A549 (cell line): Measurements from ENCODE around the gene COBL. TPM values are rescaled to one million over a fixed set of nuclear protein-coding genes. Genes with fewer than 3 reads are reported as not detected.

ENCODE experiments used
- ATAC-seq, 2 experiments: fragments of 200-7000 bp in 1 of 2; fragments of >200 bp in 1 of 2; cut with Nextera tagmentation in 1 of 2; cut with Tn5 transposase in 1 of 2; 3 replicates each; pipeline versions ENCODE4 v1.8.0 to v1.9.1; 2018 to 2020; ENCODE audit warnings: mild to moderate bottlenecking in 1 of 2, moderate library complexity in 1 of 2
- CTCF ChIA-PET: fragments of 300-600 bp; sonication (Branson Sonifier 250); formaldehyde crosslinking; extraction: SDS; loops from one replicate; lab custom pipeline; 2021; ENCODE audit warnings: antibody characterized with exemption, inconsistent platforms; lab: Yijun Ruan, JAX
- POLR2A ChIA-PET: fragments of 350-600 bp; formaldehyde crosslinking; extraction: SDS; loops from one replicate; lab custom pipeline; 2021; ENCODE audit warnings: antibody characterized with exemption, inconsistent platforms; lab: Yijun Ruan, JAX
- DNase-seq, 2 experiments: peaks; one replicate each; pipeline versions ENCODE4 v3.0.0 to v3.0.0-alpha.2; 2011 to 2016; ENCODE audit warnings: low read depth in 1 of 2, low spot score in 1 of 2
- FAIRE-seq: peaks from 2 replicates; lab custom pipeline; 2011; peaks lifted over from hg19 to GRCh38; lab: Jason Lieb, UNC
- H3K27ac ChIP-seq, 2 experiments: fragments of >200 bp; sonication (Bioruptor Twin); formaldehyde crosslinking; 3 replicates each; pipeline ENCODE4 v1.5.1; 2016 to 2017
- H3K4me1 ChIP-seq: fragments of >200 bp; sonication (Bioruptor Twin); formaldehyde crosslinking; 3 replicates; pipeline ENCODE4 v1.6.1; 2016
- H3K4me2 ChIP-seq: fragments of >200 bp; sonication (Bioruptor Twin); formaldehyde crosslinking; 3 replicates; pipeline ENCODE4 v1.6.1; 2016
- H3K4me3 ChIP-seq: fragments of >200 bp; sonication (Bioruptor Twin); formaldehyde crosslinking; 3 replicates; pipeline ENCODE4 v1.5.1; 2016
- H3K9me3 ChIP-seq: fragments of >200 bp; sonication (Bioruptor Twin); formaldehyde crosslinking; 3 replicates; pipeline ENCODE4 v1.6.1; 2016
- EP300 ChIP-seq, 2 experiments: fragments of >200 bp; sonication (Bioruptor Twin); formaldehyde crosslinking; IDR thresholded peaks; 2 replicates in 1 of 2; 3 replicates in 1 of 2; pipeline ENCODE4 v1.6.1; 2016 to 2017
- GATA3 ChIP-seq: IDR thresholded peaks from 2 replicates; pipeline ENCODE4 v1.6.1; 2012; ENCODE audit warnings: borderline replicate concordance
- JUN ChIP-seq, 2 experiments: fragments of >200 bp; sonication (Bioruptor Twin); formaldehyde crosslinking; IDR thresholded peaks; 2 replicates in 1 of 2; 3 replicates in 1 of 2; pipeline ENCODE4 v1.6.1; 2016 to 2017
- PHF8 ChIP-seq: fragments of 200-600 bp; sonication (generic); IDR thresholded peaks from 2 replicates; pipeline ENCODE4 v1.6.1; 2016; ENCODE audit warnings: low read depth, mild to moderate bottlenecking, antibody characterized with exemption, moderate library complexity, borderline replicate concordance
- RARB ChIP-seq: fragments of 250-450 bp; sonication (Bioruptor Pico); IDR thresholded peaks from 2 replicates; pipeline ENCODE4 v1.8.0; 2021; ENCODE audit warnings: mild to moderate bottlenecking, moderate library complexity
- RNF2 ChIP-seq: fragments of 200-600 bp; sonication (generic); IDR thresholded peaks from 2 replicates; pipeline ENCODE4 v1.6.1; 2016; ENCODE audit warnings: low read depth, mild to moderate bottlenecking, antibody characterized with exemption, moderate library complexity, borderline replicate concordance
- WGBS: methylation state at CpG from one replicate; pipeline ENCODE4 v1.1.6; 2017; ENCODE audit errors: missing lambda C conversion rate; 5-methylcytosine and 5-hydroxymethylcytosine counted together
- polyA plus RNA-seq, 4 experiments: library from polyadenylated mRNA; depleted of rRNA in 3 of 4; stranded (reverse); fragments of >200 nt; fragmentation: RNase III in 1 of 4; extraction: RNeasy Plus Mini Kit Qiagen cat#74134 plus additional on column Dnase treatment in 1 of 4; gene quantifications; 2 replicates in 3 of 4; 3 replicates in 1 of 4; pipeline ENCODE4 v1.2.3, GENCODE V29; 2011 to 2017
- TF ChIP-seq, protein P1 (sequence below): fragments of >200 bp; sonication (Bioruptor Twin); formaldehyde crosslinking; IDR thresholded peaks from 3 replicates; pipeline ENCODE4 v1.5.1; 2016
- TF ChIP-seq, protein P2 (sequence below): IDR thresholded peaks from 2 replicates; pipeline ENCODE4 v1.6.1; 2012
- TF ChIP-seq, protein P3 (sequence below): fragments of >200 bp; sonication (Bioruptor Twin); formaldehyde crosslinking; IDR thresholded peaks from 3 replicates; pipeline ENCODE4 v1.6.1; 2016

Gene COBL
- polyA plus RNA-seq, 2 of the 4 experiments (the other 2 are of a cell fraction) = 1.5 to 7.4 TPM

DNA sequence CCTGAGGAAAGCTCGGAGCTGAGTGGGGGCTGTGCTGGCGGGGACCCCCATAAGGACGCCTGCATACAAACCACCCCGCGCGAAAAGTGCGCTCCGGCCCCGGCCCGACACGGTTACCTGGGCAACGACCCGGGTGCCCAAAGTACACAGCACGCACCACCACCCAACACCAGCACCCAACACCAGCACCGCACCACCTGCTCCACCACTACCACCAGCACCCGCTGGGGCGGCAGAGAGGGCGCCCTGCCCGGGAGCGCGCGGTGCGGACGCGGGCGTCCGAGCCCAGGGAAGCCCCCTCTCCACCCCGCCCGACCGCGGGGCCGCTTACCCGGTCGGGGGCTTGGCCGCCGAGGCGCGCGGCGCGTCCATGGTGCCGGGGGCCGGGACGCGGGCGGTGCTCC, 345 bp downstream of the COBL start:
- ATAC-seq = peak; percentile 91 to 93
- Histone ChIP-seq H3K4me2 (peak overlapping the region; percentile 96), H3K4me3 (peak overlapping the region; percentile 67)
- CTCF ChIA-PET = no interaction called here
- WGBS = no CpG with 5 or more reads among the region's 46 CpGs
- TF ChIP-seq, protein P1, sequence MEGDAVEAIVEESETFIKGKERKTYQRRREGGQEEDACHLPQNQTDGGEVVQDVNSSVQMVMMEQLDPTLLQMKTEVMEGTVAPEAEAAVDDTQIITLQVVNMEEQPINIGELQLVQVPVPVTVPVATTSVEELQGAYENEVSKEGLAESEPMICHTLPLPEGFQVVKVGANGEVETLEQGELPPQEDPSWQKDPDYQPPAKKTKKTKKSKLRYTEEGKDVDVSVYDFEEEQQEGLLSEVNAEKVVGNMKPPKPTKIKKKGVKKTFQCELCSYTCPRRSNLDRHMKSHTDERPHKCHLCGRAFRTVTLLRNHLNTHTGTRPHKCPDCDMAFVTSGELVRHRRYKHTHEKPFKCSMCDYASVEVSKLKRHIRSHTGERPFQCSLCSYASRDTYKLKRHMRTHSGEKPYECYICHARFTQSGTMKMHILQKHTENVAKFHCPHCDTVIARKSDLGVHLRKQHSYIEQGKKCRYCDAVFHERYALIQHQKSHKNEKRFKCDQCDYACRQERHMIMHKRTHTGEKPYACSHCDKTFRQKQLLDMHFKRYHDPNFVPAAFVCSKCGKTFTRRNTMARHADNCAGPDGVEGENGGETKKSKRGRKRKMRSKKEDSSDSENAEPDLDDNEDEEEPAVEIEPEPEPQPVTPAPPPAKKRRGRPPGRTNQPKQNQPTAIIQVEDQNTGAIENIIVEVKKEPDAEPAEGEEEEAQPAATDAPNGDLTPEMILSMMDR = peak; percentile 27; the same call in 2 of the 3 replicates
- TF ChIP-seq PHF8 (0 out of 2 replicates have a peak, but pooled peaks have one; percentile 1), GATA3 (no peak)
- TF ChIP-seq, all 56 proteins: peak for 2
- FAIRE-seq = no peak
- POLR2A ChIA-PET = no interaction called here
- Histone ChIP-seq H3K27ac (peak overlapping the region; percentile 62 to 85), H3K4me1 (peaks cover 9% of the 10 kb centered on the region; the same call in 1 of the 3 replicates), H3K9me3 (no peaks in the 10 kb centered on the region; the same call in 2 of the 3 replicates)
- peak; percentile 35 to 76 for DNase-seq

DNA sequence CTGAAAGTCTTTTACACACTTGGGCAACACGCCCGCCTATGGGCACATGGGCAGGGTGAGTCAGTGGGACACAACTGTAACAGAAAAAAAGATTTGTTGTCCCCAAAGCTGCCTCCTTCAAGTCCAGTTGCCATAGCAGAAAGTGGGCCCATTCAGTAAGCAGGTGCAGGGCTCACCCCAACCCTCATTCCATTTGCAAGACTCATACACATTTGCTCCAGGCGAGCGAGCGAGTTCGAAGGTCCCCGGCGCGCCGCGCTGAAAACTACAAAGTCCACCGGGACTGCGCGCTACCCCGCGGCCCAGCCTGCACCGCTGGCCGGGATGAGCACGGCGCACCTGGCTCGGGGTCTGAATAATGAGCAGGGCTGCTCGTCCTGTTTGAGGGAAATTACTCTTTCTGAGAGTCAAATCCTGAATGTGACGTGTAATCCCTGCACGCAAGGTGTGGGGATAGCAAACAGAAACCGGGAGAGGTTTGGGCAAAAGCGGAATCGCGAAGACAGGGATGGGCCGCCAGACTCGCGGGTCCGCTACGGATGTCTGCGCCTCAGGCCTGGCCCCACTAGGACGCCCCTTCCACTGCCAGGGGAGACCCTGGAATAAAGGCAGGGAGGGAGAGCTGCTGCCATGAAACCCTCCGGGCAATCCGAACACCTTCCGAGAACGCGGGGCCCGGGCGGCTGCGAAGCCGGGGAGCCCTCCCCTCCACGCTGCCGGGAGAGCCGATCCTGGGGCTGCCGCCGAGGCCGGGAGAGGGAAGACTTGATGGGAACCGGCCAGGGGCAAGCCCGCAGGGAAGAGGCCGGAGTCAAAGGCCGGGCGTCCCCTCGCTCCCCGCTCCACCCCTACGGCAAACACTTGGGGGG, 982 bp downstream of the COBL start:
- Histone ChIP-seq H3K4me2 (peak overlapping the region; percentile 96), H3K9me3 (no peaks in the 10 kb centered on the region; the same call in 2 of the 3 replicates), H3K4me1 (peaks cover 9% of the 10 kb centered on the region; the same call in 1 of the 3 replicates)
- peak; percentile 44 to 60 for DNase-seq
- no peak for FAIRE-seq
- CTCF ChIA-PET = interaction anchor here (1.3 kb wide), 1 partner anchor 153 kb away, joined by 3 read pairs; no protein-coding TSS in a partner anchor
- TF ChIP-seq RARB (CRISPR knock-in tag) (no peak), RNF2 (0 out of 2 replicates have a peak, but pooled peaks have one; percentile 52), PHF8 (0 out of 2 replicates have a peak, but pooled peaks have one; percentile 15)
- TF ChIP-seq, all 56 proteins: peak for 2
- peak overlapping the region; percentile 67 for H3K4me3 ChIP-seq
- ATAC-seq = peak; percentile 67 to 81
- POLR2A ChIA-PET = no interaction called here
- H3K27ac ChIP-seq = peak overlapping the region; percentile 62 to 85
- 2% methylated on average over 52 of the region's 58 CpGs for WGBS

DNA sequence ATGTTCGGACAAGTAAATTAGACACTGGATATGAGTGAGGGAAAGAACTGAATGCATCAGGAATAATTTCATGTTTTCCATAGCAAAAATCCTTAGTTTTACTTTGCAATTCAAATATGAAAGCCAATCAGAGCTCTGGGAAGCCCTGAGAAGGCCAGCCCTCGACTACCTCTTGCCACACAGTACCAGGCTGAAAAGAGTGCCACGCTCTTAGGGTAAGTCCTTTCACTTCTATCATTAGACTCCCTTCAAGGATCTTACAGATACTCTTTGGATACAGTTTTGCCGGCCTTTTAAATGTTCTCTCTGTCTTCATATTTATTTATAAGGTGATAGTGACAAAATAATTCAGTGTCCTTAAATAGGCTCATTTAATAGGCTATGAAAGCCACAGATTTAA, 1.9 kb downstream of the COBL start:
- TF ChIP-seq, protein P2, sequence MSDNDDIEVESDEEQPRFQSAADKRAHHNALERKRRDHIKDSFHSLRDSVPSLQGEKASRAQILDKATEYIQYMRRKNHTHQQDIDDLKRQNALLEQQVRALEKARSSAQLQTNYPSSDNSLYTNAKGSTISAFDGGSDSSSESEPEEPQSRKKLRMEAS = no peak
- TF ChIP-seq, protein P1 = no peak
- no peak for TF ChIP-seq JUN (IDR thresholded peaks at IDR 0.05)
- TF ChIP-seq PHF8 = no peak
- TF ChIP-seq EP300 (IDR thresholded peaks at IDR 0.05) = no peak
- TF ChIP-seq, protein P3, sequence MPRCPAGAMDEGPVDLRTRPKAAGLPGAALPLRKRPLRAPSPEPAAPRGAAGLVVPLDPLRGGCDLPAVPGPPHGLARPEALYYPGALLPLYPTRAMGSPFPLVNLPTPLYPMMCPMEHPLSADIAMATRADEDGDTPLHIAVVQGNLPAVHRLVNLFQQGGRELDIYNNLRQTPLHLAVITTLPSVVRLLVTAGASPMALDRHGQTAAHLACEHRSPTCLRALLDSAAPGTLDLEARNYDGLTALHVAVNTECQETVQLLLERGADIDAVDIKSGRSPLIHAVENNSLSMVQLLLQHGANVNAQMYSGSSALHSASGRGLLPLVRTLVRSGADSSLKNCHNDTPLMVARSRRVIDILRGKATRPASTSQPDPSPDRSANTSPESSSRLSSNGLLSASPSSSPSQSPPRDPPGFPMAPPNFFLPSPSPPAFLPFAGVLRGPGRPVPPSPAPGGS = no peak
- FAIRE-seq (no peak), ATAC-seq (no peak), DNase-seq (no peak)
- CTCF ChIA-PET = interaction anchor here (0.7 to 1.3 kb wide), 2 partner anchors 45 to 152 kb away, joined by 3 read pairs; no protein-coding TSS in a partner anchor
- Histone ChIP-seq H3K4me2 (peak overlapping the region; percentile 96; the same call in 2 of the 3 replicates), H3K4me1 (peaks cover 9% of the 10 kb centered on the region; the same call in 1 of the 3 replicates), H3K9me3 (no peaks in the 10 kb centered on the region; the same call in 2 of the 3 replicates), H3K27ac (no peak overlapping the region), H3K4me3 (no peak overlapping the region; the same call in 2 of the 3 replicates)
- WGBS = 82% methylated on average over 4 of the region's 4 CpGs
- POLR2A ChIA-PET = no interaction called here
